Sigmoid colon (tissue), 7 donors: ENCODE measurements around the gene PRRT1B. TPM values are rescaled to one million over a fixed set of nuclear protein-coding genes. Genes with fewer than 3 reads are reported as not detected.

Experiments
- DNase-seq: peaks from one replicate; pipeline ENCODE4 v3.0.0-alpha.2; 2019
- H3K27ac ChIP-seq, 4 donors: fragments of 200-600 bp; sonication (generic); one replicate each; pipeline ENCODE4 v1.5.1; 2016 to 2019; ENCODE audit warnings: mild to moderate bottlenecking in 1 of 4
- H3K27me3 ChIP-seq, 3 donors: fragments of 200-600 bp; sonication (generic); one replicate each; pipeline ENCODE4 v1.5.1; 2019; ENCODE audit warnings: mild to moderate bottlenecking in 1 of 3
- H3K36me3 ChIP-seq, 4 donors: fragments of 200-600 bp; sonication (generic); one replicate each; pipeline ENCODE4 v1.5.1; 2016 to 2019
- H3K4me1 ChIP-seq, 4 donors: fragments of 200-600 bp; sonication (generic); one replicate each; pipeline ENCODE4 v1.5.1; 2017 to 2019
- H3K4me3 ChIP-seq, 4 donors: fragments of 200-600 bp; sonication (generic); one replicate each; pipeline ENCODE4 v1.5.1; 2017 to 2019; ENCODE audit warnings: mild to moderate bottlenecking in 2 of 4, moderate library complexity in 1 of 4
- H3K9me3 ChIP-seq, 4 donors: fragments of 200-600 bp in 3 of 4; sonication (generic) in 3 of 4; one replicate each; pipeline versions ENCODE4 v1.5.1 to v1.6.1; 2013 to 2019
- EP300 ChIP-seq, 4 donors: sonication (generic); formaldehyde crosslinking; IDR thresholded peaks; one replicate each; pipeline ENCODE4 v1.6.1; 2017; ENCODE audit warnings: antibody characterized with exemption in 4 of 4
- POLR2A ChIP-seq, 2 donors: fragments of 450-650 bp; IDR thresholded peaks; one replicate each; pipeline ENCODE4 v1.6.1; 2016; ENCODE audit warnings: antibody characterized with exemption in 2 of 2, mild to moderate bottlenecking in 2 of 2, moderate library complexity in 2 of 2
- POLR2AphosphoS5 ChIP-seq, 4 donors: sonication (generic); formaldehyde crosslinking; IDR thresholded peaks; one replicate each; pipeline ENCODE4 v1.6.1; 2017; ENCODE audit warnings: antibody characterized with exemption in 4 of 4
- WGBS, 2 donors: extraction: QIAGEN DNeasy Blood & Tissue Kit; methylation state at CpG; one replicate each; pipeline ENCODE4 v1.1.7; 2013; 5-methylcytosine and 5-hydroxymethylcytosine counted together
- intact Hi-C: fragments of 100-400 bp; cut with DNase I; formaldehyde crosslinking; loops from one replicate; pipeline ENCODE4 v1.15.1; 2023
- polyA plus RNA-seq, 3 donors: library from polyadenylated mRNA; stranded (reverse); fragments of 200-250 nt; gene quantifications; one replicate each; pipeline ENCODE4 v1.2.3, GENCODE V29; 2013
- total RNA-seq, 4 donors: library from RNA; depleted of rRNA; stranded (reverse); fragments of >200 nt; gene quantifications; one replicate each; pipeline ENCODE4 v1.1.0, GENCODE V29; 2016
- TF ChIP-seq, protein P1 (sequence below), 4 experiments: fragments of 450-650 bp in 3 of 4; fragments of 200-600 bp in 1 of 4; IDR thresholded peaks; one replicate each; pipeline ENCODE4 v1.5.1; 2016 to 2019; ENCODE audit warnings: antibody characterized with exemption in 4 of 4, mild to moderate bottlenecking in 3 of 4, moderate library complexity in 2 of 4
- donor health status: healthy with polysubstance abuse.
- donor health status: Bipolar disorder and iron deficiency.
- donor health status: healthy.

Gene PRRT1B
- total and polyA plus RNA-seq, 7 donors, result 0.45 to 3.6 (median 1.4) TPM; not detected in 4

DNA sequence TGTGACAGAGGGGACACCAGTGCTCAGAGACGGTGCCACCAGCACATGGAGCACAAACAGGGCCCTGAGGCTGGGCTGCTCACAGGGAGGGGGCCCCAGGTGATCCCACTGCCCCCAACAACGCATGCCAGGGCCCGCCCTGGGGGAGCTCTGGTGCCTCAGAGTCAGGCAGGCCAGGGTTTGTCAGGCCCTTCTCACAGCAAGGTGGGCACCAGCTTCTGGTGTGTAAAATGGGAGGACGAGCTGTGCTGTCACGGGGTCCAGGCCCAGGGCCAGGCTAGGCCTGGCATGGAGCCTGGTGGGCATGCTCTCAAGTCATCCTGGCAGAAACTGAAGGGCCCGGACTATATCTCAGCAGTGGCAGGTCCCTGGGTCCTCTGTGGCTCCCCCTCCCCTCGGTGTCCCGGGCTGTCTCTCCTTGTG, 34.5 kb downstream of the PRRT1B start:
- TF ChIP-seq POLR2AphosphoS5 (IDR thresholded peaks at IDR 0.05), result peak in 2 of 4 donors; percentile 15 to 50
- TF ChIP-seq, protein P1, sequence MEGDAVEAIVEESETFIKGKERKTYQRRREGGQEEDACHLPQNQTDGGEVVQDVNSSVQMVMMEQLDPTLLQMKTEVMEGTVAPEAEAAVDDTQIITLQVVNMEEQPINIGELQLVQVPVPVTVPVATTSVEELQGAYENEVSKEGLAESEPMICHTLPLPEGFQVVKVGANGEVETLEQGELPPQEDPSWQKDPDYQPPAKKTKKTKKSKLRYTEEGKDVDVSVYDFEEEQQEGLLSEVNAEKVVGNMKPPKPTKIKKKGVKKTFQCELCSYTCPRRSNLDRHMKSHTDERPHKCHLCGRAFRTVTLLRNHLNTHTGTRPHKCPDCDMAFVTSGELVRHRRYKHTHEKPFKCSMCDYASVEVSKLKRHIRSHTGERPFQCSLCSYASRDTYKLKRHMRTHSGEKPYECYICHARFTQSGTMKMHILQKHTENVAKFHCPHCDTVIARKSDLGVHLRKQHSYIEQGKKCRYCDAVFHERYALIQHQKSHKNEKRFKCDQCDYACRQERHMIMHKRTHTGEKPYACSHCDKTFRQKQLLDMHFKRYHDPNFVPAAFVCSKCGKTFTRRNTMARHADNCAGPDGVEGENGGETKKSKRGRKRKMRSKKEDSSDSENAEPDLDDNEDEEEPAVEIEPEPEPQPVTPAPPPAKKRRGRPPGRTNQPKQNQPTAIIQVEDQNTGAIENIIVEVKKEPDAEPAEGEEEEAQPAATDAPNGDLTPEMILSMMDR (IDR thresholded peaks at IDR 0.05), result no peak
- intact Hi-C loops, result no loop called here
- WGBS, 2 donors, result 93 to 94% methylated on average over 8 of the region's 8 CpGs
- Histone ChIP-seq H3K4me3 (no peak overlapping the region), H3K27me3 (no peaks in the 10 kb centered on the region), H3K27ac (peak overlapping the region in 2 of 4 donors; percentile 18 to 19), H3K36me3 (peaks cover 17 to 88% (median 46%) of the 10 kb centered on the region in 4 donors), H3K4me1 (peaks cover 0 to 11% (median 5%) of the 10 kb centered on the region in 4 donors), H3K9me3 (no peaks in the 10 kb centered on the region)
- DNase-seq, result no peak

DNA sequence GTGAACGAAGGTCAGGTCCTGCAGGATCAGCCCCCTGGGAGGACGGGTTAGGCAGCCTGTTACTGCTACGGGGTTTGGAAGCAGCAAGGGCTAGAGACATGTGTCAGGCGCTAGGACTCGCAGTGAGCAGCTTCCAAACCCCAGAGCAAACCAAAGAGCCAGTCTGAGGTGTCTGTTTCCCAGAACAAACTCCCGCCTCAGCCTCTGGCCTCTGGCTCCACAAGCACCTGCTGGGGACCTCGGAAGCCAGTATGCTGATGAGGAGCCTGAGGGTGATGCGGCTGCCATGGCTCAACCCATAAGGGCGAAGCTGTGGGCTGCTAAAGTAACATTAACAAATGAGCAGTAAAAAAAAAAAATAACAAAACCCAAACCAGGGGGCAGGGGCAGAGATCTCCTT, 35.0 kb downstream of the PRRT1B start:
- TF ChIP-seq, protein P1 (IDR thresholded peaks at IDR 0.05), result no peak
- TF ChIP-seq POLR2A (IDR thresholded peaks at IDR 0.05) (no peak), POLR2AphosphoS5 (IDR thresholded peaks at IDR 0.05) (no peak), EP300 (IDR thresholded peaks at IDR 0.05) (no peak)
- DNase-seq, result peak; percentile 52
- Histone ChIP-seq H3K4me3 (no peak overlapping the region), H3K27ac (peak overlapping the region in 2 of 4 donors; percentile 18 to 19), H3K9me3 (no peaks in the 10 kb centered on the region), H3K4me1 (peaks cover 0 to 11% (median 5%) of the 10 kb centered on the region in 4 donors), H3K27me3 (no peaks in the 10 kb centered on the region), H3K36me3 (peaks cover 19 to 92% (median 49%) of the 10 kb centered on the region in 4 donors)
- intact Hi-C loops, result no loop called here
- 96% methylated on average over 9 of the region's 9 CpGs for WGBS, 2 donors

DNA sequence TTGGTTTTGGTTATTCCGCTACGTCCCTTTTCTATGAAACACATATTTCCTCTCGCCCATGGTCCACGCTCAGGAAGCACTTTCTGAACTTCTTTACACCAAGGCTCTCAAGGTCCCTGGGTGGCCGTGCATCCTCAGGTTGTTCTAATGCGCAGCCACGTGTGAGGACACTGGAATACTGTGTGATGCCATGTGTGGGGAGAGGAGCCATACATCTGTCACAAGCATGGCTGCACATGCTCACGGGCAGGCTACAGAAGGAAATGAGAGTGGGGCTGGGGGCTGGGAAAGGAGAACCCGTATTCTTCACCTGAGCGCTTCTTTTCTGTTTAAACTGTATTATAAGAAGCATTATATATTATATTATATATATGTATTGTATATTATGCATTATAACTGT, 36.7 kb downstream of the PRRT1B start:
- Histone ChIP-seq H3K36me3 (peaks cover 19 to 86% (median 50%) of the 10 kb centered on the region in 4 donors), H3K4me1 (peaks cover 0 to 11% (median 5%) of the 10 kb centered on the region in 4 donors), H3K4me3 (no peak overlapping the region), H3K9me3 (no peaks in the 10 kb centered on the region), H3K27me3 (no peaks in the 10 kb centered on the region), H3K27ac (no peak overlapping the region)
- no peak for DNase-seq
- WGBS, 2 donors, result 94 to 95% methylated on average over 10 of the region's 10 CpGs
- intact Hi-C loops, result no loop called here
- TF ChIP-seq POLR2AphosphoS5 (IDR thresholded peaks at IDR 0.05), result no peak
- TF ChIP-seq, protein P1 (IDR thresholded peaks at IDR 0.05), result no peak
- TF ChIP-seq POLR2A (IDR thresholded peaks at IDR 0.05), result no peak
- TF ChIP-seq EP300 (IDR thresholded peaks at IDR 0.05), result no peak

DNA sequence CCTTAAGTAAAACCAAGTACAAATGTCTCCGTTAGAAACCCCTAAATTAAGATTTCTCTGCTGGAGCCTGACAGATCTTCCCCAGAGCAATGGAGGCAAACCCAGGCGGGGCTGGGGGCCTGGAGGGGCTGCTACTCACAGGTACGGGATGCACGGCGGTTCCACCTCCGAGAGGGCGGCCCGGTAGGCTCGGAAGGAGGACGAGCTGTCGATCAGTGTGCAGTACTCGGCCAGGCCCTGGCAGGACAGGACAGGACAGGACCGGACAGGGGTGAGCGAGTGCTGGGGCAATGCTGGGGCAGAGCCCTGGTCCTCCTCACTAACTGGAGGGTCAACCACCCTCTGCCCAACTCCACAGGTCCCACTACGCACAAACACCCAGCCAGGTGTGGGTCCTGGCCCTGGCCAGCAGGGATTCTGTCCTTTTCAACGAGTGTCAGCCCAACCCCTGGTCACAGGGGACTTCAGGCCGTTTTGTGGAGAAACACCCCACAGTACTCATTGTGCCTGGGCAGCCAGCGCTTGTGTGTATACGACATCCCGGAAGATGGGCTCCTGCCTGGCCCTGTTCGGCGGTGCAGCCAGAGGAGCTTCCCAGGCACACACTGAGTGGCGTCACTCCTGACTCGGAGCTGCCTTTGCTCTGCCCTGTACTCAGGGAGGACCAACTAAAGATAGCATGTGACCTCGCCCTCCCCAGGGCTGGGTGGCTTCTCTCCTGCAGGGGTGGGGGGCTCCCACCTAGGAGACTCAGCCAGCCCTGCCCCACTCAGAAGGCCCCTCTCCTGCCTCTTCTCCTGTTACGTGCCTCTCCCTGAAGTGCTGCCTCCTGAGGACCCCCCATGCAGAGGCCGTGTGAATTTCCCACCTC, 37.4 kb downstream of the PRRT1B start:
- no peak overlapping the region for H3K4me3 ChIP-seq
- H3K27ac ChIP-seq, result no peak overlapping the region
- peaks cover 19 to 85% (median 52%) of the 10 kb centered on the region in 4 donors for H3K36me3 ChIP-seq
- no peaks in the 10 kb centered on the region for H3K9me3 ChIP-seq
- intact Hi-C loops, result no loop called here
- TF ChIP-seq EP300 (IDR thresholded peaks at IDR 0.05) (no peak), POLR2AphosphoS5 (IDR thresholded peaks at IDR 0.05) (no peak), POLR2A (IDR thresholded peaks at IDR 0.05) (no peak)
- TF ChIP-seq, protein P1 (IDR thresholded peaks at IDR 0.05), result no peak
- 94% methylated on average over 27 of the region's 27 CpGs for WGBS, 2 donors
- peaks cover 0 to 11% (median 5%) of the 10 kb centered on the region in 4 donors for H3K4me1 ChIP-seq
- no peaks in the 10 kb centered on the region for H3K27me3 ChIP-seq
- DNase-seq, result no peak
